MCF 10A (cell line): ENCODE data around the gene MFN2. TPM values are rescaled to one million over a fixed set of nuclear protein-coding genes. Genes with fewer than 3 reads are reported as not detected.

Source experiments
- BruUV-seq: library from RNA; stranded (reverse); fragments of 400-500 nt; replicated peaks from 2 replicates; lab custom pipeline; 2021; lab: Mats Ljungman, UMichigan
- CTCF ChIA-PET: fragments of 300-600 bp; sonication (Branson Sonifier 250); formaldehyde crosslinking; extraction: SDS; loops from one replicate; lab custom pipeline; 2021; ENCODE audit warnings: antibody characterized with exemption, inconsistent platforms; lab: Yijun Ruan, JAX
- POLR2A ChIA-PET: fragments of 300-600, 350-650 bp; sonication (Branson Sonifier 250); formaldehyde crosslinking; extraction: SDS; loops from one replicate; lab custom pipeline; 2020; ENCODE audit warnings: antibody characterized with exemption, inconsistent platforms; lab: Yijun Ruan, JAX
- DNase-seq: peaks from one replicate; pipeline ENCODE4 v3.0.0-alpha.2; 2018; ENCODE audit not compliant: unreplicated experiment
- H3K27ac Mint-ChIP-seq: one replicate; pipeline ENCODE4 v1.8.0; 2022; ENCODE audit warnings: mild to moderate bottlenecking, low read depth, mixed read lengths; ENCODE audit not compliant: unreplicated experiment
- H3K27me3 Mint-ChIP-seq: one replicate; pipeline ENCODE4 v1.8.0; 2022; ENCODE audit warnings: mixed read lengths; ENCODE audit not compliant: insufficient read depth, unreplicated experiment
- H3K36me3 Mint-ChIP-seq: one replicate; pipeline ENCODE4 v1.8.0; 2022; ENCODE audit warnings: mild to moderate bottlenecking, moderate library complexity, mixed read lengths; ENCODE audit not compliant: insufficient read depth, unreplicated experiment
- H3K4me1 Mint-ChIP-seq: one replicate; pipeline ENCODE4 v1.8.0; 2022; ENCODE audit warnings: mixed read lengths; ENCODE audit not compliant: insufficient read depth, unreplicated experiment
- H3K4me3 Mint-ChIP-seq: one replicate; pipeline ENCODE4 v1.8.0; 2022; ENCODE audit warnings: mild to moderate bottlenecking, moderate library complexity, mixed read lengths; ENCODE audit not compliant: unreplicated experiment
- H3K9me3 Mint-ChIP-seq: one replicate; pipeline ENCODE4 v1.8.0; 2022; ENCODE audit warnings: mixed read lengths; ENCODE audit not compliant: unreplicated experiment
- CTCF ChIP-seq: fragments of 200-600 bp; IDR thresholded peaks from one replicate; pipeline ENCODE4 v1.8.0; 2022; ENCODE audit warnings: antibody characterized with exemption, mild to moderate bottlenecking; ENCODE audit not compliant: unreplicated experiment
- intact Hi-C: fragments of 100-400 bp; cut with micrococcal nuclease; formaldehyde crosslinking; loops from 2 replicates; pipeline ENCODE4 v1.14.1; 2022
- total RNA-seq: library from RNA; stranded (reverse); gene quantifications from 2 replicates; pipeline ENCODE4 v1.2.3, GENCODE V29; 2022

MFN2 gene
- total RNA-seq, 1 experiment from 2014 or later, result 105 TPM

GRCh38 chr1:12034381-12034801 lies 54.1 kb downstream of the MFN2 start:
- intact Hi-C loops, result no loop called here
- ChIA-PET CTCF (no interaction called here), POLR2A (no interaction called here)
- no peak overlapping the region for H3K27ac Mint-ChIP-seq
- no peaks in the 10 kb centered on the region for H3K27me3 Mint-ChIP-seq
- H3K4me3 Mint-ChIP-seq, result no peak overlapping the region
- TF ChIP-seq CTCF, result no peak
- no peak for DNase-seq
- BruUV-seq, result no TSS peak
- H3K36me3 Mint-ChIP-seq, result no peaks in the 10 kb centered on the region
- no peaks in the 10 kb centered on the region for H3K9me3 Mint-ChIP-seq
- no peaks in the 10 kb centered on the region for H3K4me1 Mint-ChIP-seq

- H3K36me3 Mint-ChIP-seq, result no peaks in the 10 kb centered on the region
- ChIA-PET POLR2A (interaction anchor here (0.8 kb wide), 1 partner anchor 125 kb away, joined by 4 read pairs; no protein-coding TSS in a partner anchor), CTCF (no interaction called here)
- no peaks in the 10 kb centered on the region for H3K27me3 Mint-ChIP-seq
- H3K27ac Mint-ChIP-seq, result no peak overlapping the region
- no peaks in the 10 kb centered on the region for H3K9me3 Mint-ChIP-seq
- intact Hi-C loops, result no loop called here
- no peak overlapping the region for H3K4me3 Mint-ChIP-seq
- no peak for TF ChIP-seq CTCF
- H3K4me1 Mint-ChIP-seq, result no peaks in the 10 kb centered on the region
- no peak for DNase-seq
- BruUV-seq, result no TSS peak
Measured at GRCh38 chr1:12035312-12035711, 55.1 kb downstream of the MFN2 start.

GRCh38 chr1:12037486-12038355 lies 57.5 kb downstream of the MFN2 start:
- intact Hi-C loops, result no loop called here
- Mint-ChIP-seq H3K27me3 (no peaks in the 10 kb centered on the region), H3K9me3 (no peaks in the 10 kb centered on the region), H3K4me3 (no peak overlapping the region), H3K36me3 (no peaks in the 10 kb centered on the region), H3K4me1 (no peaks in the 10 kb centered on the region), H3K27ac (no peak overlapping the region)
- ChIA-PET POLR2A (no interaction called here), CTCF (interaction anchor here (0.6 to 0.9 kb wide), 3 partner anchors 173 to 1060 kb away, joined by 3 read pairs; no protein-coding TSS in a partner anchor)
- DNase-seq, result no peak
- TF ChIP-seq CTCF, result no peak
- no TSS peak for BruUV-seq

GRCh38 chr1:12038356-12039163 lies 58.3 kb downstream of the MFN2 start:
- POLR2A ChIA-PET, result no interaction called here
- no peaks in the 10 kb centered on the region for H3K36me3 Mint-ChIP-seq
- intact Hi-C loops, result no loop called here
- no TSS peak for BruUV-seq
- H3K4me1 Mint-ChIP-seq, result no peaks in the 10 kb centered on the region
- DNase-seq, result no peak
- CTCF ChIA-PET, result interaction anchor here (0.7 to 0.9 kb wide), 2 partner anchors 12 to 201 kb away, joined by 3 read pairs; no protein-coding TSS in a partner anchor
- no peak for TF ChIP-seq CTCF
- no peaks in the 10 kb centered on the region for H3K27me3 Mint-ChIP-seq
- no peak overlapping the region for H3K4me3 Mint-ChIP-seq
- H3K9me3 Mint-ChIP-seq, result no peaks in the 10 kb centered on the region
- no peak overlapping the region for H3K27ac Mint-ChIP-seq
